HepG2 (cell line): Measurements from ENCODE around the gene PCSK6. TPM values are rescaled to one million over a fixed set of nuclear protein-coding genes. Genes with fewer than 3 reads are reported as not detected.

Source experiments
- BHLHE40 ChIP-seq: IDR thresholded peaks from 2 replicates; pipeline ENCODE4 v1.6.1; 2011; ENCODE audit warnings: low read length, improper control_type of control experiment
- CHCHD3 ChIP-seq: sonication (generic); formaldehyde crosslinking; IDR thresholded peaks from 2 replicates; pipeline ENCODE4 v1.8.0; 2022; ENCODE audit warnings: mild to moderate bottlenecking, missing genetic modification reagents, moderate library complexity
- GLMP ChIP-seq: sonication (generic); formaldehyde crosslinking; IDR thresholded peaks from 2 replicates; pipeline ENCODE4 v1.9.0; 2021; ENCODE audit warnings: missing genetic modification reagents, mild to moderate bottlenecking, borderline replicate concordance
- KLF16 ChIP-seq, 2 experiments: sonication (generic) in 1 of 2; formaldehyde crosslinking in 1 of 2; IDR thresholded peaks; 2 replicates each; pipeline versions ENCODE4 v1.6.1 to v1.8.0; 2016 to 2023; ENCODE audit warnings: missing genetic modification reagents in 2 of 2, missing compliant biosample characterization in 1 of 2
- POLR2AphosphoS2 ChIP-seq: IDR thresholded peaks from 2 replicates; pipeline ENCODE4 v1.6.1; 2011; ENCODE audit warnings: low read depth, low read length, improper control_type of control experiment
- PRDM15 ChIP-seq: sonication (generic); formaldehyde crosslinking; IDR thresholded peaks from 2 replicates; pipeline ENCODE4 v1.4.0; 2020; ENCODE audit warnings: missing genetic modification reagents
- RERE ChIP-seq: IDR thresholded peaks from 2 replicates; pipeline ENCODE4 v1.6.1; 2016; ENCODE audit warnings: low read depth, missing genetic modification reagents, missing compliant biosample characterization
- TAF15 ChIP-seq: fragments of 200-400 bp; formaldehyde crosslinking; IDR thresholded peaks from one replicate; pipeline ENCODE4 v1.6.1; 2018; ENCODE audit warnings: mild to moderate bottlenecking, low read depth, low read length; ENCODE audit not compliant: poor library complexity, severe bottlenecking
- ZFP36L2 ChIP-seq: sonication (generic); formaldehyde crosslinking; IDR thresholded peaks from 2 replicates; pipeline ENCODE4 v1.4.0; 2020; ENCODE audit warnings: missing genetic modification reagents
- ZFP91 ChIP-seq: sonication (generic); formaldehyde crosslinking; IDR thresholded peaks from 2 replicates; pipeline ENCODE4 v1.9.0; 2022; ENCODE audit warnings: missing genetic modification reagents, mild to moderate bottlenecking, borderline replicate concordance
- ZNF282 ChIP-seq: fragments of 450-650 bp; IDR thresholded peaks from 2 replicates; pipeline ENCODE4 v1.6.1; 2018; ENCODE audit not compliant: partially characterized antibody
- ZNF496 ChIP-seq: sonication (generic); formaldehyde crosslinking; IDR thresholded peaks from 2 replicates; pipeline ENCODE4 v1.8.1; 2023; ENCODE audit warnings: mild to moderate bottlenecking, moderate library complexity, missing genetic modification reagents; ENCODE audit not compliant: insufficient replicate concordance
- ZNF512 ChIP-seq: sonication (generic); formaldehyde crosslinking; IDR thresholded peaks from 2 replicates; pipeline ENCODE4 v1.4.0; 2020; ENCODE audit warnings: mild to moderate bottlenecking, missing genetic modification reagents
- ZNF652 ChIP-seq: IDR thresholded peaks from 2 replicates; pipeline ENCODE4 v1.6.1; 2016; ENCODE audit warnings: low read depth, borderline replicate concordance
- polyA plus RNA-seq, 8 experiments: library from polyadenylated mRNA; depleted of rRNA in 3 of 8; stranded (reverse) in 7 of 8; unstranded in 1 of 8; fragments of >200 nt; fragmentation: Illumina TruSeq in 4 of 8; extraction: Trizol in 4 of 8; gene quantifications; 2 replicates each; pipeline versions ENCODE4 v1.2.1 to v1.2.3, GENCODE V29; 2011 to 2016; ENCODE audit warnings: low read depth in 4 of 8, missing spikeins in 1 of 8, mixed read lengths in 1 of 8; ENCODE audit not compliant: insufficient read depth in 1 of 8
- total RNA-seq, 5 experiments: library from RNA; depleted of rRNA; stranded (reverse); fragments of >200 nt; fragmentation: Illumina TruSeq; extraction: Trizol; gene quantifications; 2 replicates each; pipeline ENCODE4 v1.2.3, GENCODE V29; 2016; ENCODE audit warnings: low read depth in 1 of 5

PCSK6 gene
- total and polyA plus RNA-seq, 2 of the 13 experiments (the other 11 are each of a cell fraction or from before 2014, with no cell fraction given): 56.5 to 155 TPM

GRCh38 chr15:101501703-101502373 lies 12.3 kb upstream of the PCSK6 start (continued):
- TF ChIP-seq PRDM15 (CRISPR knock-in tag): no peak
- no peak for TF ChIP-seq ZNF282
- TF ChIP-seq KLF16 (CRISPR knock-in tag; IDR thresholded peaks at IDR 0.05): peak in 1 of 2 experiments; percentile 53; a peak in 2 of 4 replicates
- TF ChIP-seq POLR2AphosphoS2: no peak
- no peak for TF ChIP-seq CHCHD3 (CRISPR knock-in tag)
- no peak for TF ChIP-seq GLMP (CRISPR knock-in tag)
- no peak for TF ChIP-seq RERE (CRISPR knock-in tag)
- TF ChIP-seq ZFP91: peak; percentile 48; the same call in 1 of the 2 replicates
- no peak for TF ChIP-seq ZFP36L2 (CRISPR knock-in tag)
- no peak for TF ChIP-seq TAF15
- TF ChIP-seq ZNF496: no peak
- no peak for TF ChIP-seq ZNF652 (CRISPR knock-in tag)
- no peak for TF ChIP-seq BHLHE40
- TF ChIP-seq ZNF512 (CRISPR knock-in tag): no peak
